ENCODE data around the gene TEDC2. TPM values are rescaled to one million over a fixed set of nuclear protein-coding genes. Genes with fewer than 3 reads are reported as not detected.

TEDC2 gene
- polyA plus RNA-seq (2013), result 2.6 TPM

DNA sequence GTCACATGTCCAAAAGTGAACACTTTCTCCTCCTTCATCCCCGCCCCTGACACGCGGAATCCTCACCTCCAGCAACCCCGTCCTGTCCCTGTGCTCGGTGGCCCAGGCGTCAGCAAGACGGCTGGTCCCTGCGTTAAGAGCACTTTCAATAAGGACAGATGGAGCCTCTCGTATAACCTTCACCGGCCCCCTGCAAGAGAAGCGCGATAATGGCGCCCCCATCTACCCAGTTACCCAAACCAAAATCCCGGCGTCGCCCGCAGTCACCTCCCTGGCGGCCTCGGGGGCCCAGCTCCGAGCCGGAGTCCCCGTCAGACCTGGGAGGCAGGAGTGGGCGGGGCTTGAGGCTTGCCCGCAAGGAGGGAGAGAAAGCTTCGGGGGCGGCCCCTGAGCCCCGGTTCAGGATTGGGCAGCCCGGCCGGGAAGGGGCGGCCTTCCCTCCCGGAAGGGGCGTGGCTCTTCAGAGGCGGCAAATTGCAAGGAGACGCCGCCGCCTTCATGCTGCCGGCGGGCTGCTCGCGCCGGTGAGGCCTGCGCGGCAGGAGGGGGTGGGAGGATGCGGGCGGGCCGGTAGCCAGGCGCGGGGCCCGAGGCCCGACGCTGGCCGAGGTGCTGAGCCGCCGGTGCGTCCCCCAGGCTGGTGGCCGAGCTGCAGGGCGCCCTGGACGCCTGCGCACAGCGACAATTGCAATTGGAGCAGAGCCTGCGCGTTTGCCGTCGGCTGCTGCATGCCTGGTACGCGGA, at the start of gene TEDC2:
Gene TEDC2 (plus strand): TSS at position 463 of the 744 bp plus-strand sequence. CDS start 36 bp downstream, at position 499.
- no peaks in the 10 kb centered on the region for H3K27me3 ChIP-seq (replicated peaks in 2 of 5; ENCODE audit: control insufficient read depth in 4 of 5, insufficient read depth in 5 of 5, low read length in 4 of 5)
- H3K36me3 ChIP-seq (ENCODE audit: control insufficient read depth in 4 of 4, insufficient read depth in 4 of 4, low read length in 3 of 4), result peaks cover 6 to 53% (median 29%) of the 10 kb centered on the region in 4 experiments
- DNase-seq, result peak; percentile 95 to 97 (median 97)
- H3K4me3 ChIP-seq (ENCODE audit: control insufficient read depth in 1 of 7, extremely low read depth in 1 of 7, insufficient read depth in 4 of 7, low read depth in 2 of 7, low read length in 6 of 7), result peak within 1 kb of the TSS; percentile 28 to 76 (median 69)
- H3K4me1 ChIP-seq (ENCODE audit: control extremely low read depth in 1 of 4, control insufficient read depth in 4 of 4, insufficient read depth in 4 of 4, low read length in 3 of 4), result peaks cover 0 to 20% (median 17%) of the 10 kb centered on the region in 4 experiments
- ChIA-PET CTCF (interaction anchor here (1.0 to 1.4 kb wide), 2 partner anchors 12 to 41 kb away, joined by 3 to 6 read pairs; no protein-coding TSS in a partner anchor), POLR2A (interaction anchor here (0.7 to 0.8 kb wide), 2 partner anchors 13 to 15 kb away, joined by 3 read pairs; partner anchors contain the start of gene TBC1D24)
- 1% methylated on average over 47 of the region's 66 CpGs for WGBS (ENCODE audit: insufficient coverage)
- peak within 1 kb of the TSS in 1 of 2 experiments; percentile 34 for H3K27ac ChIP-seq (ENCODE audit: insufficient read depth in 1 of 2, low read depth in 1 of 2, low read length in 2 of 2, poor library complexity in 1 of 2, severe bottlenecking in 2 of 2)
- H3K9me3 ChIP-seq (ENCODE audit: control extremely low read depth in 1 of 5, control insufficient read depth in 4 of 5, insufficient read depth in 2 of 5, low read depth in 1 of 5, low read length in 4 of 5), result no peaks in the 10 kb centered on the region

- WGBS (ENCODE audit: insufficient coverage), result 100% methylated on average over 1 of the region's 2 CpGs
- CTCF ChIA-PET, result no interaction called here
- POLR2A ChIA-PET, result no interaction called here
- H3K36me3 ChIP-seq (ENCODE audit: control insufficient read depth in 4 of 4, insufficient read depth in 4 of 4, low read length in 3 of 4), result no peaks in the 10 kb centered on the region
- peaks cover 0 to 10% (median 0%) of the 10 kb centered on the region in 5 experiments for H3K27me3 ChIP-seq (replicated peaks in 2 of 5; ENCODE audit: control insufficient read depth in 4 of 5, insufficient read depth in 5 of 5, low read length in 4 of 5)
- no peak for DNase-seq
- peaks cover 0 to 2% (median 0%) of the 10 kb centered on the region in 4 experiments for H3K4me1 ChIP-seq (ENCODE audit: control extremely low read depth in 1 of 4, control insufficient read depth in 4 of 4, insufficient read depth in 4 of 4, low read length in 3 of 4)
- H3K27ac ChIP-seq (ENCODE audit: insufficient read depth in 1 of 2, low read depth in 1 of 2, low read length in 2 of 2, poor library complexity in 1 of 2, severe bottlenecking in 2 of 2), result no peak overlapping the region
- no peaks in the 10 kb centered on the region for H3K9me3 ChIP-seq (ENCODE audit: control extremely low read depth in 1 of 5, control insufficient read depth in 4 of 5, insufficient read depth in 2 of 5, low read depth in 1 of 5, low read length in 4 of 5)
- no peak overlapping the region for H3K4me3 ChIP-seq (ENCODE audit: control insufficient read depth in 1 of 7, extremely low read depth in 1 of 7, insufficient read depth in 4 of 7, low read depth in 2 of 7, low read length in 6 of 7)
Observed at GRCh38 chr16:2415085-2415484, 44.8 kb upstream of the TEDC2 start.

- H3K4me3 ChIP-seq (ENCODE audit: control insufficient read depth in 1 of 7, extremely low read depth in 1 of 7, insufficient read depth in 4 of 7, low read depth in 2 of 7, low read length in 6 of 7), result no peak overlapping the region
Observed at GRCh38 chr16:2420035-2420434, 39.9 kb upstream of the TEDC2 start.

GRCh38 chr16:2422123-2422867, 37.6 kb upstream of the TEDC2 start:
- H3K4me3 ChIP-seq (ENCODE audit: control insufficient read depth in 1 of 7, extremely low read depth in 1 of 7, insufficient read depth in 4 of 7, low read depth in 2 of 7, low read length in 6 of 7), result no peak overlapping the region
- no peak overlapping the region for H3K27ac ChIP-seq (ENCODE audit: insufficient read depth in 1 of 2, low read depth in 1 of 2, low read length in 2 of 2, poor library complexity in 1 of 2, severe bottlenecking in 2 of 2)
- WGBS (ENCODE audit: insufficient coverage), result 90% methylated on average over 7 of the region's 7 CpGs
- POLR2A ChIA-PET, result no interaction called here
- H3K9me3 ChIP-seq (ENCODE audit: control extremely low read depth in 1 of 5, control insufficient read depth in 4 of 5, insufficient read depth in 2 of 5, low read depth in 1 of 5, low read length in 4 of 5), result no peaks in the 10 kb centered on the region
- no peaks in the 10 kb centered on the region for H3K36me3 ChIP-seq (ENCODE audit: control insufficient read depth in 4 of 4, insufficient read depth in 4 of 4, low read length in 3 of 4)
- DNase-seq, result no peak
- peaks cover 0 to 2% (median 0%) of the 10 kb centered on the region in 4 experiments for H3K4me1 ChIP-seq (ENCODE audit: control extremely low read depth in 1 of 4, control insufficient read depth in 4 of 4, insufficient read depth in 4 of 4, low read length in 3 of 4)
- H3K27me3 ChIP-seq (replicated peaks in 2 of 5; ENCODE audit: control insufficient read depth in 4 of 5, insufficient read depth in 5 of 5, low read length in 4 of 5), result peaks cover 0 to 2% (median 0%) of the 10 kb centered on the region in 5 experiments
- CTCF ChIA-PET, result interaction anchor here (0.8 to 1.9 kb wide), 3 partner anchors 9 to 79 kb away, joined by 3 to 6 read pairs (median 3); no protein-coding TSS in a partner anchor

More at GRCh38 chr16:2420035-2420434, 39.9 kb upstream of the TEDC2 start:
- ChIA-PET CTCF (interaction anchor here (0.8 kb wide), 1 partner anchor 33 kb away, joined by 4 read pairs; no protein-coding TSS in a partner anchor), POLR2A (interaction anchor here (0.5 kb wide), 1 partner anchor 9 kb away, joined by 3 read pairs; the partner anchor contains the start of gene CCNF)
- Histone ChIP-seq H3K9me3 (ENCODE audit: control extremely low read depth in 1 of 5, control insufficient read depth in 4 of 5, insufficient read depth in 2 of 5, low read depth in 1 of 5, low read length in 4 of 5) (no peaks in the 10 kb centered on the region), H3K27me3 (replicated peaks in 2 of 5; ENCODE audit: control insufficient read depth in 4 of 5, insufficient read depth in 5 of 5, low read length in 4 of 5) (peaks cover 0 to 2% (median 0%) of the 10 kb centered on the region in 5 experiments), H3K4me1 (ENCODE audit: control extremely low read depth in 1 of 4, control insufficient read depth in 4 of 4, insufficient read depth in 4 of 4, low read length in 3 of 4) (peaks cover 0 to 2% (median 0%) of the 10 kb centered on the region in 4 experiments), H3K27ac (ENCODE audit: insufficient read depth in 1 of 2, low read depth in 1 of 2, low read length in 2 of 2, poor library complexity in 1 of 2, severe bottlenecking in 2 of 2) (no peak overlapping the region), H3K36me3 (ENCODE audit: control insufficient read depth in 4 of 4, insufficient read depth in 4 of 4, low read length in 3 of 4) (no peaks in the 10 kb centered on the region)
- DNase-seq, result peak in 2 of 3 donors; percentile 21 to 29

GRCh38 chr16:2424061-2425007, 35.6 kb upstream of the TEDC2 start:
- H3K27ac ChIP-seq (ENCODE audit: insufficient read depth in 1 of 2, low read depth in 1 of 2, low read length in 2 of 2, poor library complexity in 1 of 2, severe bottlenecking in 2 of 2), result no peak overlapping the region
- H3K36me3 ChIP-seq (ENCODE audit: control insufficient read depth in 4 of 4, insufficient read depth in 4 of 4, low read length in 3 of 4), result no peaks in the 10 kb centered on the region
- CTCF ChIA-PET, result interaction anchor here (0.7 kb wide), 1 partner anchor 33 kb away, joined by 3 read pairs; no protein-coding TSS in a partner anchor
- POLR2A ChIA-PET, result no interaction called here
- 98% methylated on average over 23 of the region's 25 CpGs for whole genome bisulfite sequencing (ENCODE audit: insufficient coverage)
- no peak for DNase-seq
- no peak overlapping the region for H3K4me3 ChIP-seq (ENCODE audit: control insufficient read depth in 1 of 7, extremely low read depth in 1 of 7, insufficient read depth in 4 of 7, low read depth in 2 of 7, low read length in 6 of 7)
- no peaks in the 10 kb centered on the region for H3K9me3 ChIP-seq (ENCODE audit: control extremely low read depth in 1 of 5, control insufficient read depth in 4 of 5, insufficient read depth in 2 of 5, low read depth in 1 of 5, low read length in 4 of 5)
- H3K27me3 ChIP-seq (replicated peaks in 2 of 5; ENCODE audit: control insufficient read depth in 4 of 5, insufficient read depth in 5 of 5, low read length in 4 of 5), result peaks cover 0 to 2% (median 0%) of the 10 kb centered on the region in 5 experiments
- peaks cover 0 to 11% (median 8%) of the 10 kb centered on the region in 4 experiments for H3K4me1 ChIP-seq (ENCODE audit: control extremely low read depth in 1 of 4, control insufficient read depth in 4 of 4, insufficient read depth in 4 of 4, low read length in 3 of 4)

- 96% methylated on average over 9 of the region's 9 CpGs for WGBS (ENCODE audit: insufficient coverage)
- Histone ChIP-seq H3K36me3 (ENCODE audit: control insufficient read depth in 4 of 4, insufficient read depth in 4 of 4, low read length in 3 of 4) (no peaks in the 10 kb centered on the region), H3K27me3 (replicated peaks in 2 of 5; ENCODE audit: control insufficient read depth in 4 of 5, insufficient read depth in 5 of 5, low read length in 4 of 5) (peaks cover 0 to 2% (median 0%) of the 10 kb centered on the region in 5 experiments), H3K9me3 (ENCODE audit: control extremely low read depth in 1 of 5, control insufficient read depth in 4 of 5, insufficient read depth in 2 of 5, low read depth in 1 of 5, low read length in 4 of 5) (no peaks in the 10 kb centered on the region), H3K4me1 (ENCODE audit: control extremely low read depth in 1 of 4, control insufficient read depth in 4 of 4, insufficient read depth in 4 of 4, low read length in 3 of 4) (peaks cover 0 to 17% (median 13%) of the 10 kb centered on the region in 4 experiments), H3K4me3 (ENCODE audit: control insufficient read depth in 1 of 7, extremely low read depth in 1 of 7, insufficient read depth in 4 of 7, low read depth in 2 of 7, low read length in 6 of 7) (no peak overlapping the region), H3K27ac (ENCODE audit: insufficient read depth in 1 of 2, low read depth in 1 of 2, low read length in 2 of 2, poor library complexity in 1 of 2, severe bottlenecking in 2 of 2) (no peak overlapping the region)
- ChIA-PET CTCF (no interaction called here), POLR2A (no interaction called here)
- DNase-seq, result no peak
Observed at GRCh38 chr16:2425008-2425518, 34.8 kb upstream of the TEDC2 start.
